Transverse colon (tissue), 4 donors: ENCODE measurements around the gene COL19A1. TPM values are rescaled to one million over a fixed set of nuclear protein-coding genes. Genes with fewer than 3 reads are reported as not detected.
A peak's percentile ranks its signal among the peaks of the same experiment; 100 is the strongest.

Source experiments
- DNase-seq: peaks from one replicate; pipeline ENCODE4 v3.0.0-alpha.2; 2019
- H3K27ac ChIP-seq, 4 donors: fragments of 200-600 bp; sonication (generic); 2 replicates each; pipeline ENCODE4 v1.5.1; 2016 to 2018; ENCODE audit warnings: inconsistent platforms in 4 of 4
- H3K27me3 ChIP-seq: fragments of 200-600 bp; sonication (generic); 2 replicates; pipeline ENCODE4 v1.5.1; 2017; ENCODE audit warnings: inconsistent platforms
- H3K36me3 ChIP-seq, 4 donors: fragments of 200-600 bp; sonication (generic); 2 replicates each; pipeline ENCODE4 v1.5.1; 2017 to 2019; ENCODE audit warnings: inconsistent platforms in 4 of 4
- H3K4me1 ChIP-seq, 4 donors: fragments of 200-600 bp; sonication (generic); 2 replicates each; pipeline ENCODE4 v1.5.1; 2017 to 2020; ENCODE audit warnings: inconsistent platforms in 4 of 4
- H3K4me3 ChIP-seq, 4 donors: fragments of 200-600 bp; sonication (generic); 1 replicate in 1 of 4; 2 replicates in 3 of 4; pipeline versions ENCODE4 v1.5.1 to v1.6.1; 2017 to 2019; ENCODE audit warnings: inconsistent platforms in 4 of 4
- H3K9me3 ChIP-seq, 2 donors: fragments of 200-600 bp; sonication (generic); 2 replicates each; pipeline ENCODE4 v1.5.1; 2017 to 2019; ENCODE audit warnings: inconsistent platforms in 2 of 2
- EP300 ChIP-seq: sonication (generic); formaldehyde crosslinking; IDR thresholded peaks from one replicate; pipeline ENCODE4 v1.6.1; 2017; ENCODE audit warnings: antibody characterized with exemption, low read depth
- POLR2A ChIP-seq: fragments of 450-650 bp; IDR thresholded peaks from one replicate; pipeline ENCODE4 v1.6.1; 2016; ENCODE audit warnings: antibody characterized with exemption, mild to moderate bottlenecking, moderate library complexity
- POLR2AphosphoS5 ChIP-seq, 3 donors: sonication (generic); formaldehyde crosslinking; IDR thresholded peaks; one replicate each; pipeline ENCODE4 v1.6.1; 2016; ENCODE audit warnings: antibody characterized with exemption in 3 of 3
- WGBS, 2 donors: methylation state at CpG; one replicate each; pipeline ENCODE4 v1.1.5; 2018; ENCODE audit warnings: low coverage in 1 of 2; 5-methylcytosine and 5-hydroxymethylcytosine counted together
- in situ Hi-C, 4 donors: fragments of 200-750 bp; cut with MboI; loops; one replicate each; pipeline versions ENCODE4 v1.15.0 to v1.15.1; 2017; ENCODE audit warnings: low sequenced_read_pairs in 3 of 4, low pct_ligation_motif_present in 1 of 4, low pct_unique_long_range_greater_than_20kb in 1 of 4
- intact Hi-C: fragments of 100-400 bp; cut with DNase I; formaldehyde crosslinking; loops from one replicate; pipeline ENCODE4 v1.15.1; 2023; ENCODE audit warnings: low total_unique reads
- total RNA-seq, 4 donors: library from RNA; depleted of rRNA; stranded (reverse); fragments of >200 nt; gene quantifications; one replicate each; pipeline ENCODE4 v1.1.0, GENCODE V29; 2016
- TF ChIP-seq, protein P1 (sequence below), 5 experiments: fragments of 200-600 bp in 3 of 5; fragments of 450-650 bp in 2 of 5; sonication (generic) in 3 of 5; IDR thresholded peaks; 1 replicate in 2 of 5; 2 replicates in 3 of 5; pipeline ENCODE4 v1.5.1; 2016 to 2017; ENCODE audit warnings: antibody characterized with exemption in 5 of 5, inconsistent platforms in 3 of 5, mild to moderate bottlenecking in 2 of 5, moderate library complexity in 1 of 5

Gene COL19A1
- total RNA-seq, 4 donors from 2014 or later: 0.27 to 3.3 (median 0.37) TPM; not detected in 1

DNA sequence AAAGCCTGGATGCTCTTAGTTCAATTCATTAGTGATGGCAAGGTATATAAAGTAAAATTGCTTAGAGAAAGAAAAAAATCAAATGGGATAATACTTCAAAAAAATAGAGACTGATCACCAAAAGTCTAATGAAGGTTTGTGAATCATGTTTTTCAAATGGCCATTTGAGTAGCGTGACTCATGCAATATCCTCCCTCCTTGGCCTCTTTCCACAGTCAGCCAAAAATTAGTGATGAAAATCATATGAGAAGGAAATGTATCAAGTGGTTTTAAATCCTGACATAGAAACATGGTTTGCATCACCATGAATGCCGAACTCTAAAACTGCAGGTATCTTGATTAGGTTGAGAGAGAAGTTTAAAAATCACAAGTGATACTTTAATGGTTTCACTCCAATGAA lies 1.2 kb upstream of the COL19A1 start:
- no peak overlapping the region for H3K27ac ChIP-seq
- 71 to 72% methylated on average over 1 to 2 of the region's 2 CpGs for whole genome bisulfite sequencing, 2 donors
- no peak overlapping the region for H3K4me3 ChIP-seq
- in situ Hi-C loops (no loop called here), intact Hi-C loops (no loop called here)
- H3K27me3 ChIP-seq: peaks cover 43% of the 10 kb centered on the region
- H3K9me3 ChIP-seq: no peaks in the 10 kb centered on the region
- H3K4me1 ChIP-seq: peaks cover 0 to 16% (median 8%) of the 10 kb centered on the region in 4 donors
- no peak for DNase-seq
- no peaks in the 10 kb centered on the region for H3K36me3 ChIP-seq
- TF ChIP-seq EP300 (no peak), POLR2AphosphoS5 (IDR thresholded peaks at IDR 0.05) (no peak), POLR2A (no peak)
- TF ChIP-seq, protein P1, sequence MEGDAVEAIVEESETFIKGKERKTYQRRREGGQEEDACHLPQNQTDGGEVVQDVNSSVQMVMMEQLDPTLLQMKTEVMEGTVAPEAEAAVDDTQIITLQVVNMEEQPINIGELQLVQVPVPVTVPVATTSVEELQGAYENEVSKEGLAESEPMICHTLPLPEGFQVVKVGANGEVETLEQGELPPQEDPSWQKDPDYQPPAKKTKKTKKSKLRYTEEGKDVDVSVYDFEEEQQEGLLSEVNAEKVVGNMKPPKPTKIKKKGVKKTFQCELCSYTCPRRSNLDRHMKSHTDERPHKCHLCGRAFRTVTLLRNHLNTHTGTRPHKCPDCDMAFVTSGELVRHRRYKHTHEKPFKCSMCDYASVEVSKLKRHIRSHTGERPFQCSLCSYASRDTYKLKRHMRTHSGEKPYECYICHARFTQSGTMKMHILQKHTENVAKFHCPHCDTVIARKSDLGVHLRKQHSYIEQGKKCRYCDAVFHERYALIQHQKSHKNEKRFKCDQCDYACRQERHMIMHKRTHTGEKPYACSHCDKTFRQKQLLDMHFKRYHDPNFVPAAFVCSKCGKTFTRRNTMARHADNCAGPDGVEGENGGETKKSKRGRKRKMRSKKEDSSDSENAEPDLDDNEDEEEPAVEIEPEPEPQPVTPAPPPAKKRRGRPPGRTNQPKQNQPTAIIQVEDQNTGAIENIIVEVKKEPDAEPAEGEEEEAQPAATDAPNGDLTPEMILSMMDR (IDR thresholded peaks at IDR 0.05): no peak

DNA sequence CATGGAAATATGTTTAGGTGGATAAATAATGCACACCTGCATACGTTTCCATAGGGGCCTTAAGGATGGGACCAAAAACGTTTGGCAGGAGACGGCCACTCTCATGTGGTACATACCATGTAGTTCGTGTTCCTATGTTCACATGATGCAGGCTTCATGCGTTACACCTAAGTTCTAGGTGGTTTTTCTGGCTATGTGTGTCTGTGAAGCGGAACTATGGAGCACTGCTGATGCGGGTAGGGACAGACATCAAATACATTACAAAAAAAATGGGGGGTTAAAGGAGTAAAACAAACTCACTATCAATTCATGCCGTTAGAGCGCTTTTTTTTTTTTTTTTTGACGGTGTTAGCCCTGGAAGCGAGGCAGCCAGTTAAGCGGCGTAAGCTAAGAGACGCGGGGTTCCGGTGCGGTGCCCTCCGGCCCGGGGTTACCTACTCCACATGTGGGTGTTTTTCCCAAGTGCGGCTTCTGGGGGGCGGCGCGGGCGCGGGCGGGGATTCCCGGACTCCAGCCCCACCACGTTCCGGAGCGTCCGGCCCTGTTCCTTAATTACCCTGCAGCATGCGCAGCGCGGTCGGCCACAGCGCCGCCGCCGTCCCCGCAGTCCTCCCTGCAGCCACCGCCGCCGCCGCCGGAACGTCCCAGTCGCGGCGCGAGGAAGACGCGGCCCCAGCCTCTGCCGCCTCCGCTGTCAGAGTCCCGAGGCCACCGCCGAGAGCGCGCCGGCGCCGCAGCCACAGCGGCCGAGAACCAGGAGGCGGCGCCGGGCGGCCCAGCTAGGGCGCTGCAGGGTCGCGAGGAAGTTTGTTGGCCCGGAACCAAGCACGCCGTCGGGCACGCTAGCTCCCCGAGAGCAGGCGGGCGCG lies 648 bp downstream of the COL19A1 start:
- peak overlapping the region in 3 of 4 donors; percentile 36 to 51 (median 49) for H3K27ac ChIP-seq
- peaks cover 0 to 16% (median 8%) of the 10 kb centered on the region in 4 donors for H3K4me1 ChIP-seq
- no peaks in the 10 kb centered on the region for H3K36me3 ChIP-seq
- peak overlapping the region; percentile 38 to 62 (median 47) for H3K4me3 ChIP-seq
- H3K27me3 ChIP-seq: peaks cover 50% of the 10 kb centered on the region
- no peaks in the 10 kb centered on the region for H3K9me3 ChIP-seq
- in situ Hi-C loops: no loop called here
- DNase-seq: peak; percentile 54
- 0 to 2% methylated on average over 17 to 61 of the region's 80 CpGs for WGBS, 2 donors
- intact Hi-C loops: no loop called here
- TF ChIP-seq, protein P1 (IDR thresholded peaks at IDR 0.05): no peak
- no peak for TF ChIP-seq POLR2A
- TF ChIP-seq EP300: no peak
- TF ChIP-seq POLR2AphosphoS5 (IDR thresholded peaks at IDR 0.05): no peak

DNA sequence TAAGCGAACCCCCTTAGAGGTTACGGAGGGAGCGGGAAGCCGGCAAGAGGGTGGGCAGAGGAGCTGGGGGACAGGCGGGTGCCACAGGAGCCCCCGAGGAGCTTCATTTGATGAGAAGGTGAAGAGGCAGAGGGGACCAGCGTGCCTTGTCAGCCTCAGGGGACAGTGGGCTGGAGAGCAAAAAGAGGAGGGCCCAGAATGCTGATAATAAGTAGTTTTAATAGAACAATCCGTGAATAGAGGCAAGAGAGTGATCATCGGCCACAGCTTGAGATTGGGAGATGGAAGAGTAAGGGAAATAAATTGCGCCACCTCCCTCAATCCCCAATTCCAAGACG lies 1.3 kb downstream of the COL19A1 start:
- Histone ChIP-seq H3K4me1 (peaks cover 0 to 16% (median 8%) of the 10 kb centered on the region in 4 donors), H3K27ac (peak overlapping the region in 3 of 4 donors; percentile 36 to 49 (median 42)), H3K4me3 (peak overlapping the region; percentile 38 to 62 (median 47)), H3K36me3 (no peaks in the 10 kb centered on the region), H3K27me3 (peaks cover 50% of the 10 kb centered on the region), H3K9me3 (no peaks in the 10 kb centered on the region)
- TF ChIP-seq POLR2AphosphoS5 (IDR thresholded peaks at IDR 0.05) (no peak), POLR2A (no peak), EP300 (no peak)
- TF ChIP-seq, protein P1 (IDR thresholded peaks at IDR 0.05): no peak
- DNase-seq: no peak
- in situ Hi-C loops (no loop called here), intact Hi-C loops (no loop called here)
- WGBS, 2 donors: 8 to 12% methylated on average over 11 of the region's 11 CpGs

DNA sequence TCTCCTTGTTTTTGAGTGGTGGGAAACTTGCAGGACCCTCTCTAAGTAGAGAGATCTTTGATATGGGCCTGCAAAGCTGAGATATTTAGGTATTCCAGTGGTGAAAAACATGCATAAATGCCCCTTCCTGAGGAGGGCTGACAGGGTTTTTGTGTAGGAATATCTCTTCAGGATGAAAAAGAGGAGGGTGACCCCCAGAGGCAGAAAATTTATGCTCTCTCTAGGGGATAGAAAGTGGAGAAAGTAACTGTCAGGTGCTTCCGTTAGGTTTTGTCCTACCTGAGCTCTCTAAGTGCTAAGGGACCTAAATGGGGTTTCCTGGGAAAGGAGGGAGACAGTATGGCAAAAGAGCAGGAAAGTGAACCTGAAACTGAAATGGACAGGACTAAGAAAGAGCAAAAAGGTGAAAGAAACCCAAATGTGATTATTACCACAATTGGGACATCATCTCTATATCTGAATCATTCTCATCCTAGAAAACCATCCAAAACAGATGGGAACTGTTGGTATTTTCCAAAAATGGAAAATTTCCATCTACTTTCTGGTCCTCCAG lies 2.0 kb downstream of the COL19A1 start:
- H3K27ac ChIP-seq: no peak overlapping the region
- peaks cover 50% of the 10 kb centered on the region for H3K27me3 ChIP-seq
- intact Hi-C loops (no loop called here), in situ Hi-C loops (no loop called here)
- no peaks in the 10 kb centered on the region for H3K9me3 ChIP-seq
- no peaks in the 10 kb centered on the region for H3K36me3 ChIP-seq
- DNase-seq: no peak
- WGBS, 2 donors: 70 to 100% methylated on average over 1 of the region's 1 CpG
- no peak overlapping the region for H3K4me3 ChIP-seq
- no peak for TF ChIP-seq POLR2AphosphoS5 (IDR thresholded peaks at IDR 0.05)
- H3K4me1 ChIP-seq: peaks cover 0 to 16% (median 8%) of the 10 kb centered on the region in 4 donors
